Measurements from ENCODE around the gene WWOX. TPM values are rescaled to one million over a fixed set of nuclear protein-coding genes. Genes with fewer than 3 reads are reported as not detected.

WWOX gene
- total RNA-seq, 1 experiment from 2014 or later, result 15.6 TPM

- Histone ChIP-seq H3T11ph (ENCODE audit: low read length) (no peak overlapping the region), H3K27ac (ENCODE audit: insufficient read length, low read depth, low read length) (no peak overlapping the region), H2AFZ (ENCODE audit: low read length) (no peak overlapping the region), H3K9ac (ENCODE audit: extremely low read depth, insufficient read length, low read length) (no peak overlapping the region), H2BK12ac (ENCODE audit: insufficient read length, low read depth, low read length) (no peak overlapping the region), H3K56ac (ENCODE audit: insufficient read length, low read depth, low read length) (no peak overlapping the region), H3K4me1 (ENCODE audit: insufficient read depth, low read length) (no peaks in the 10 kb centered on the region; the same call in 1 of the 2 replicates), H4K8ac (replicated peaks; ENCODE audit: insufficient read length, low read depth, low read length) (no peak overlapping the region), H3K14ac (ENCODE audit: insufficient read depth, low read length) (no peak overlapping the region), H3K27me3 (ENCODE audit: insufficient read depth, low read length) (no peaks in the 10 kb centered on the region), H3K79me1 (ENCODE audit: insufficient read depth, low read depth, low read length, poor library complexity, severe bottlenecking) (no peaks in the 10 kb centered on the region), H4K20me1 (ENCODE audit: control insufficient read depth, insufficient read depth, insufficient read length) (no peaks in the 10 kb centered on the region), H2AK5ac (ENCODE audit: insufficient read length, low read length) (no peak overlapping the region), H3K79me2 (ENCODE audit: insufficient read depth, low read length) (no peaks in the 10 kb centered on the region), H3K23ac (ENCODE audit: insufficient read length, low read depth, low read length) (no peak overlapping the region), H3K9me3 (ENCODE audit: control insufficient read depth, low read depth, low read length) (no peaks in the 10 kb centered on the region), H2BK120ac (ENCODE audit: low read depth, low read length, poor library complexity, severe bottlenecking) (no peak overlapping the region), H3K18ac (ENCODE audit: insufficient read length, low read depth, low read length) (no peak overlapping the region), H2BK5ac (ENCODE audit: insufficient read length, low read length) (no peak overlapping the region), H2BK20ac (ENCODE audit: low read depth, low read length, poor library complexity, severe bottlenecking) (no peak overlapping the region), H3K4me2 (ENCODE audit: insufficient read depth, insufficient read length, low read length) (no peak overlapping the region), H3K23me2 (ENCODE audit: insufficient read length, low read depth, low read length, poor library complexity, severe bottlenecking) (no peaks in the 10 kb centered on the region), H4K91ac (ENCODE audit: insufficient read length, low read depth, low read length) (no peak overlapping the region), H4K5ac (ENCODE audit: insufficient read length, low read depth, low read length) (no peak overlapping the region), H3K4ac (ENCODE audit: low read depth, low read length) (no peak overlapping the region), H2BK15ac (ENCODE audit: low read depth, low read length) (no peak overlapping the region)
- H3K36me3 Mint-ChIP-seq (ENCODE audit: insufficient read depth in 1 of 3, low read depth in 3 of 3), result no peaks in the 10 kb centered on the region; a peak in 1 of 7 replicates
- H3K4me3 Mint-ChIP-seq, result no peak overlapping the region
- peaks cover 0 to 5% of the 10 kb centered on the region in 2 experiments; a peak in 2 of 5 replicates for H3K9me3 Mint-ChIP-seq
- H3K27me3 Mint-ChIP-seq (ENCODE audit: low read depth), result peaks cover 2% of the 10 kb centered on the region
- no peak overlapping the region for H3K27ac Mint-ChIP-seq
- WGBS (ENCODE audit: extremely low coverage, insufficient read length, low lambda C conversion rate), result no CpG with 5 or more reads among the region's 14 CpGs
- no peak for DNase-seq
- TF ChIP-seq CTCF (conservative IDR thresholded peaks at IDR 0.05), result no peak
- peaks cover 5 to 6% of the 10 kb centered on the region in 2 experiments; a peak in 2 of 4 replicates for H3K4me1 Mint-ChIP-seq
These were observed 1077.6 kb downstream of the WWOX start for GRCh38 chr16:79177018-79177417.
